HG03066 (cell line): ENCODE results near the gene ARMH4.

ENCODE experiments used
- ATAC-seq: cut with Tn5 transposase; IDR thresholded peaks from one replicate; pipeline ENCODE4 v1.9.1; 2021; ENCODE audit warnings: low read depth; ENCODE audit not compliant: unreplicated experiment

Gene ARMH4

DNA sequence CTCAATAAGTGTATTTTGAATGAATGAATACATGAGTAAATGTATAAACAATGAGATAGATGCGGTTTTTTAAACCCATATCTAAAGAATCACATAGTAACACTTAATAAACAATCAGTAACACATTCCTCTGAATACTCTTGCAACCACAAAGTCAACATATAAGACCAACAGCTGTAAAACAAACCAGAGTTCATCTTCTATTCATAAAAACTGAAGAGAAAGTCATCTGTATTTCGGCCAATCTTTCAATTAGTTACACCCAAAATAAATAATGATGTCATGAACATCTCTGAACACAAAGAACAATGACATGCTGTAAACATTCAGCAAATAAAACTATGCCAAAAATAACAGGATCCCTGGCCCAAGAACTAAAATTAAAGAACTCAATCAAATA, 47.2 kb downstream of the ARMH4 start:
- ATAC-seq, result no peak

DNA sequence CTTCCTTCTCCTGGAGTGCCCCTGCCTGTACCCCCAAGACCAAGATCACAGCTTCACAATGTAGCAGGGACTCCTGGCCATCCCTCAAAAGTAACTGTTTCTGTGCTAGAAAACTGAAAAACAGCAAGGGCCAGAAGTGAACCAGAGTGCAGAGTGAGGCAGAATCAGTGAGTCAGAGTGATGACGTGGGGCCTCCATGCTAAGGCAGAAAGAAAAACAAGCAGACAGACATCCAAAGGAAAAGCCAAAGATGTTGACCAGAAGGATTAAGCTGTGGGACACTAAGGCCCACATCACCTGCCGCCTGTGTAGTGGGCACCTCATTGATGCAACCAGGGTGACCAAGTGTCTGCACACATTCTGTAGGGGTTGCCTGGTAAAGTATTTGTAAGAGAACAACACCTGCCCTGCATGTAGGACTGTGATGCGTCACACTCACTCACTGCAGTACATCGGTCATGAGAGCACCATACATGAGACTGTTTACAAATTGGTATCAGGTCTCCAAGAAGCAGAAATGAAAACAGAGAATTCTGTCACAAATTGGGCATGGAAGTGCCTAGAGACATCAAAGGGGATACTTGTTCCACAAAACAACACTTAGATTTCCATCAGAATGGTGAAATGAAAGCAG, 51.2 kb downstream of the ARMH4 start:
- no peak for ATAC-seq

DNA sequence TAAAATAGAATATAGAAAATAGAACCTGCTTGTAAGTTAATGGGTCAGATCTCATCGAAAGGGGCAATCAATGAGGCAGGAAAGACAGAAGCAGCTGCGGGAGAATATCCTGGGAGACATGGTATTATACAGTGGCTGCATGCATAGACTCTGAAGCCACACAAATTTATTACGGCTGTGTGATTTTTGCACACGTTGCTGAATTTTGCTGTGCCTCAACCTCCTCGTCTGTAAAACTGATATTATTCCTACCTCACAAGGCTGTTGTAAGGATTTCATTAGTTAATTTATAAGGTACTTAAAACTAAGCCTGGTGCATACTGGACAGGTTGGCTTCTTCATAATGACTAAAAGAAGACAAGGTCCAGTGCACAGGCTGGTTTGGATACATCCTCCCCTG, 52.3 kb downstream of the ARMH4 start:
- ATAC-seq, result no peak

DNA sequence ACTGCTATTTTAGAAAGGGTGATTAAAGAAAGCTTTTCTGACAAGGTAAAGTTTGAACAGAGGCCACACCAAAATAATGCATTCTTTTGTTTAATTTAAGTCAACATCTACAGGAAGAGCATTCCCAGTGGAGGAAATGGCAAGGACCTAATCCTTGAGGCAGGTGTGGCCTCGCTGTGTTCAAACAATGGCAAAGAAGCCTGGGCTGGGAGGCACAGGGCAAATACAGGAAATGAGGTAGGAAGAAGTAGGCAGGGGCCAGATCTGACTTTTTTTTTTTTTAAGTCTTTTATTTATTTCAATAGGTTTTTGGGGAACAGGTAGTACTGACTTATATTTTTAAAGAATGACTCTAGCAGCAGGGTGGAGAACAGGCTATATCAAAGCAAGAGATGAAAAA, 53.5 kb downstream of the ARMH4 start:
- no peak for ATAC-seq

DNA sequence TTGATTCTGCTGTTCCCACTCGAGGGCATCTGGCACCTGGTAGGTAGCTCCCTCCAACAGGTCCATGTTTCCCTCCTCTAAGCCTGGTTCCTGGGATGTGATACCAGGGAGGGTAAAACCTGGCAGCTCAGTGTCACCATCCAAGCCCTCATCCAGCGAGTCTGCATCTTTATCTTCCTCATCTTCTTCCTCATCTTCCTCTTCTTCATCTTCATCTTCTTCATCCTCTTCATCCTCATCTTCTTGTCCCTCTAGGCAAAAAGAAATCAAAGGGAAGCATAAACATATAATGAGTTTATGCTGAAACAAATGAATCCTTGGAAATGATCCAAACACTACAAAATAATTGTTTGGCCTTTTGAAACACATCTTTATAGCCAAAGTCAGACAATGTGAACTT, 55.3 kb downstream of the ARMH4 start:
- no peak for ATAC-seq

DNA sequence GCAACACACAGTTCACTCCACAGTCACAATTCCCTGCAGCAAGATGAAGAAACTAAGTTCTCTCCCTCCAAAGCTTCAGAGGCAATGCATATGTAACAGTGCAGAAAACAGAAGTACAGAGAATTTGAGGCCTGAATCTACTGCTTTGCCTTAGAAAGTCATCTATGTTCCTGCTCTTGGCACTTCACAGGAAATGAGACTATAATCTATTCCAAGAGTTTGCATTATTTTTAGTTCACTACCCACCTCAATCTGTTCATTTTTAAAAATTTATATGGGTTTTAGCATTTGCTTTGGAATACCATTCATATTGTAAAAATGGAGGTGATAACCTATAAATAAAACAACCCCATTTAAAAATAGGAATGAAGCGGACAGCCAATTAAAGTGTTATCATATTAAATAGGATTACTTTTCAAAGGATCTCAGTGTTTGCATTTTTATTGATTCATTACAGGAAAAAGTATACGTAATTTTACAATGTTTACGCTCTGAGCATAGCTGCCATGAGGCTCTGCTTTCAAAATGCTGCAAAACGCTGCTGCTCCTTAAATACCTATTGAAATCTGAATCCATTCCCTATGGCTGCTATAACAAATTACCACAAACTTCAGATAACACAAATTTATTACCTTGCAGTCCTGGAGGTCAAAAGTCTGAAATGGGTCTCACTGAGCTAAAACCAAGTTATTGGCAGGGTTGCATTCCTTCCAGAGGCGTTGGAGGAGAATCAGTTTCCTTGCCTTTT, 60.0 kb downstream of the ARMH4 start:
- ATAC-seq, result no peak

DNA sequence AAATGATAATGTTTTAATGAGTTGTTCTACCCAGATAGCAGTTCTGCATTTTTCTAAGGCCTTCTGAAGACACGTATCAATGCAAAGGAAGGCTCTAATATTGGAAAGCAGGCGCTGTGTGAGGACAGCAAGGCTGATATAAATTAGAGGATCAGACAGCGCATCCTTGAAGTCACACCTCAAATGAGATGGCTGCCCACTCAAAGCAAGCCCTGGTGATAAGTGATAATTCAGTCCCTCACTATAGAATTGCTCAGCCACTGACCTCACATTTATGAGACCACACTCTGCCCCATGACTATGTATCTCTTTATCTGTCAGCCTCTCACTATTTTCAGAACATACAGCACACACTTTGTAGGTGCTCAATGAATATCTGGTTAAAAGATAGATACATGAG, 62.4 kb downstream of the ARMH4 start:
- no peak for ATAC-seq

DNA sequence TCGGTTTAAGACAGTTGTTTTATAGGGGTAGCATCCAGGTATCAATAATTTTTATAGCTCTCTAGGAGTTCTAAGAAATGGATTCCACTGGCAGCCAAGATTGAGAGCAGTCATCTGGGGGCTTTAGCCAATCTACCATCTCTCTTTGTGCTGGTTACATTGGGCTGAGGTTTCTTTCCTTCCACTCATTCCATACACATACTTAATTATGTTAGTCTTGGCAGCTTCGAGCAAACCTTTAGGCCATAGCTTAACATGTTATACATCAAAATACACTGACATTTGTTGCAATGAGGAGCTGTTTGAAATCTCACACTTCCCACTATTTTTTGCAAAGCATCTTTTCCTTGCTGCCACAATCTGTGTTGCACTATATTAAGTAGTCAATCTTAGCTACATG, 63.1 kb downstream of the ARMH4 start:
- ATAC-seq, result no peak

DNA sequence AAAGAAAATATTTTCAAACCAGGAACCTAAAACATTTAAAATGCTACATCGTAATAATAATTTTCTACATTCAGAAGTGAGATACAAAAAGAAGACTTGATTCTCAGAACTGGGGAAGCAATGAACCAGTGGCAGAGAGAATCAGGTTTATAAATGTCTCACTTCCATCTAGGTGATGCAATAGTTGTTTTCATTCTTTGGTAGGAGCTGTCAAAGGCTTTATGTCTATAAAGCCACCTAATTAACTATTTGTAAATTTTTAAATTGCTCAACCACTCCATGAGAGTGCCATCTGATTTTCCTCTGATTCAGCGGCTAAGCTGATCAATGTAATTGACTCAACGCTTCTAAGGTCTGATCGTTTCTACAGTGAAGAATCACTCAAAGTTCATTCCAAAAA, 66.1 kb downstream of the ARMH4 start:
- no peak for ATAC-seq

DNA sequence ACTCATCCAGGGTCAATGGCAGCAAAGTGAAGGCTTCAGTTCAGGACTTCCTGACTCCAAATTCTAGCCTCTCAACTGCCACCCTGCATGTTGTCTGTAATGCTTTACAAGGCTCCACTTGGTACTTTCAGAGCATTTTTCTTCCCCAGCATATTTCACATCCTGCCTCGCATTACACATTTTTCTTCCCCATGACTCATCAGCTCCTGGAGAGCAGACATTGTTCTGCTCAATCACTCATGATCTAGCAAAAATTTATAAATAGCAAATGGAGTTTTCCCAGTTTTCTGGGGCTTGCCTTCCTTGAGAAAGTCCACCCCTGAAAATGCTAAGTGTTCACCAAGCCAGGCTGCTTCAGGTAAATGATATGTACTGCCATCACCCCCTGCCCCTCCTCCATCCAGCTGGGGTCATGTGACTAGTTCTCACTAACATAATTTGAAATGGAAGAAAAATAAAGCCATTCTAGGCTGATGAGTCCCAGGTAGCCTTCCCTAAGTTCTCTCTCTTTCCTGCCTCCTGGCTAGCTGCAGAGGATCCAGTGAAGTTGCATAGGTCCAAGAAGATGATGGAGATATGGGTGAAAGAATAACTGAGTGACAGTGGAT, 69.4 kb downstream of the ARMH4 start:
- no peak for ATAC-seq

DNA sequence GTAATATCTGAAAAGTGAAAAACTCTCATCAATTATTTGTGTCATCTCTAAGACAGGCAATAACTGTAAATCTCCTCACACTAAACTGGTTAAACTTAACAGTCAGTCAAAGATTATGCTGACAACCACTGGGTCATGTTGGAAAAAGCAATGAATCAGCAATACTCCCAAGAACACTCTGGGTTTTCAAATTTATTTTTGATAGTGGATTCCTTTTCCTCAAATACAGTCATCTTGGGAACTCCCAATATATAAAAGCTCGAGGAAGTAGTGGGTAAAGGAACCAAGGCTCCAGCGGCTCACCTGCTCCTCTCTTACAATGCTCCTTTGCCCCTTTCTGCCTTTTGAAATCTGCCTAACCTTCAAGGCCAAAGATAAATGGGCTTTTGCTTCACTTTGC, 70.0 kb downstream of the ARMH4 start:
- no peak for ATAC-seq

DNA sequence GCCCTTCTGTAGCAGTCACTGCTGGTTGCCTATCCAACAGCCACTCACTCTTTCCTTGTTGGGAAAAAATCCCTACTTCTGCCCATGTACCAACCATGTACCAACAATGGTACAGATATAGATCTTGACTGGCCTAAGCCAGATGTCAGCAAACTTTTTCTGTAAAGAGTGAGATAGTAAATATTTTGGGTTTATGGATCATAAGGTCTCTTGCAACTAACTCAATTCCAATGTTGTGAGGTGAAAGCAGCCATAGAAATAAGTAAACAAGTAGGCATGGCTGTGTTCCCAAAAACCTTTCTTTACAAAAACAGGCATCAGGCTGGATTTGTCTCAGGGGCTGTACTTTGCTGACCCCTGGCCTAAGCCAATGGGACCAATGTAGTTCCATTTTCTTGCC, 73.5 kb downstream of the ARMH4 start:
- ATAC-seq, result no peak

DNA sequence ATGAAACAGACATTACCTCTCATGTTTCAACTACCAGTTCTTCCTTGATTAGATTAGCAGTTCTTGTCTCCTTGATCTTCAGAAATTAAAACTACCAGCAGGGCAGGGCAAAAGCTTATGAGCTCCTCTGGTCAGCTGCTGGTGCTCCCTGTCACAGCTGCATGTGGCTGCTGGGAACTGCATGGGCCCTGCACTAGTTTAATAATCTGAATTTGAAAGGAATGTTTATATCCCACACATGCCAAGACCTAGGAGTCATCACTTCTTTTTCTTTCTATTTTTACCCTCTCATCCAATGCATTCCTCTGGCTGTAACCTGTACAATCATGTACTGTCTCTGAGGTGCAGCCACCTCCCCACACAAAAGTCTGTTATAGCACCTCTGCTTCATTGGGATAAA, 73.9 kb downstream of the ARMH4 start:
- ATAC-seq, result no peak

DNA sequence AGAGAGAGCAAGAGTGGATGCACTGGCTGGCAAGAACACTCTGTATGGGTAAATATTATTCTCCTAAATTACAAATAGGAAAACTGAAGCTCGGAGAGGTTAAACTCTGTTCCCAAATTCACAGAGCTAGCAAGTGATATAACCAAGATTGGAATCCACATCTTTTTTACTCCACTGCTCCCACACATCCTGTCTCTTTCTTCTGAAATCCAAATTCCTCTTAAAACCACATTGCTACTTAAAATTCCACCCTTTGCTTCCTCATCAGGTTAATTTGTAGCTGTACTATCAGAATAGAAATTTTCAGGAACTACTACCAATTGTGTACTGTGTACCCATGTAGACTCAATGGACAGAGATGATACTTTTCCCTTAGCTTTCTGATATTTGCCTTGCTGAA, 74.4 kb downstream of the ARMH4 start:
- ATAC-seq, result no peak

DNA sequence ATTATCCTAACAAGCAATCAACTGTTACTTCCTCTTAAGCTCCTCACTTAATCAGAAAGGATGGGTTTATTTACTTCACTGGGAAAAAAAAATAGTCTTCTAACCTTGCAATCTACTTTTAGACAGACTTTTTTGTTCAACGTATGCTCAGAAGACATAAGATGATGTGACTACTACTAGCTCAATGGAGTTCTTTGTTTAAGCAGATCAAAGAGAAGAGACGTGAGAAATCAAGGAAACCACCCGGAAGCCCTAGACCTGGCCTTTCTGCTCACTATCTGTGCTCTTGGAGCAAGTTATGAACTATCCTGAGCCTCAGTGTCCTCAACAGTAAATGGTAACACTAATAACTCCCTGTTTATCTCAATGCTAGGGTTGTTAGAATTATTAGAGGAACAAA, 78.5 kb downstream of the ARMH4 start:
- ATAC-seq, result no peak

DNA sequence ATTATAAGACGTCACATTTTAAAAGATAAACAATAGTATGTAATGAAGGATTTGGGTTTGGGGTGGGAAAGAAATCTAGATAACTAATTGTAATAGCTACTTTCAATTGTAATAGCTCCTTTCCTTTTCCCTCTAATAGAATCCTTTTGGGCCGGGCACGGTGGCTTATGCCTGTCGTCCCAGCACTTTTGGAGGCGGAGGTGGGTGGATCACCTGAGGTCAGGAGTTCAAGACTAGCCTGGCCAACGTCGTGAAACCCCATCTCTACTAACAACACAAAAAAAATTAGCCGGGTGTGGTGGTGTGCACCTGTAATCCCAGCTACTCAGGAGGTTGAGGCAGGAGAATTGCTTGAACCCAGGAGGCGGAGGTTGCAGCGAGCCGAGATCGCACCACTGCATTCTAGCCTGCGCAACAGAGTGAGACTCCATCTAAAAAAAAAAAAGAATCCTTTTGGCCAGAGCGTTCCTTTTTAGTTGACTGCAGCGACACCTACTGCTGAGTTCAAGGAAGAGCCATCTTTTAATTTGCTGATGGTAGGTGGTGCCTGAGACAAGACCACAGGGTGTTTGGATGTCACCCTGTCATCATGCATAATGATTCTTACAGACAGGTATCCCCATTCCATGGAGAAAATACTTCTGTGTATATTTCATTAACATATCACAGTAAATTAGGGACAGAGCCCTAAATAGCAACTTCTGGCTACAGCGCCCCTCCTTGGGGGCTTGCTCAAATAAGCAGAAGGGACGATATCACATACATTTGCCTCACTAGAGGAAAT, 79.5 kb downstream of the ARMH4 start:
- ATAC-seq, result no peak

DNA sequence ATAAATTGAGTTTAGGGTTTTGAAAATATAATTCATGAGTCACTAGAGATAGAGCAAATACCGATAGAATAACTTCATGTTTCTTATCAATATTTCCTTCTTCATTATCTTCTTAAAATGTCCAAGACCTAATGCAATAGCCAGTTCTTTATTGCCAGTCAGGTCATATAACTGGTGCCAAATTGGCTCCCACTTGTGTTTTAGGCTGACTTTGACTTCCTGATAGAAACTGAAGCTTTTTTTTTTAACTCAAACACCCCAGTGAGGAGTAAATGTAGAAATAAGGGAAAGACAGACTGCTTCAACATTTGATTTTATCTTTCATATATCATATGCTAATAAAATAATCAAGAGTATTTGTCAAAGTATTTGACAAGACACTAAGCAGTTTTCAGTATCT, 80.7 kb downstream of the ARMH4 start:
- no peak for ATAC-seq

DNA sequence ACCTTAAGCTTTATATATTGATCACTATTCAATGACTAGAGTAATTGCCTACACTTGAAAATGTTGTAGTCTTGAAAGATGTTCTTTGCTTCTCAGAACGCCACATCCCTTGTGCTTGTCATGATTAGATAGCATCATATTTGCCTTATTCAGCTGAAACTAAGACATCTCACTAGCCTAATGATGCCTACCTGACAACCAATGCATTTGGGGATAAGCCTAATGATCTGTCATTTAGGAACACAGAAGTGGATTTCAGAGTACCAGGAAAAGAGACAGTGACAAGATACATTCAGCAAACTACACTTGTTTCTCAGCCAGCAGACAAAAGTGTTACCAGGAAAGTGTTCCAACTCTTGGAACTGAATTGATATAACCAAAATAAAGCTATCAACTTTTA, 83.7 kb downstream of the ARMH4 start:
- ATAC-seq, result no peak

DNA sequence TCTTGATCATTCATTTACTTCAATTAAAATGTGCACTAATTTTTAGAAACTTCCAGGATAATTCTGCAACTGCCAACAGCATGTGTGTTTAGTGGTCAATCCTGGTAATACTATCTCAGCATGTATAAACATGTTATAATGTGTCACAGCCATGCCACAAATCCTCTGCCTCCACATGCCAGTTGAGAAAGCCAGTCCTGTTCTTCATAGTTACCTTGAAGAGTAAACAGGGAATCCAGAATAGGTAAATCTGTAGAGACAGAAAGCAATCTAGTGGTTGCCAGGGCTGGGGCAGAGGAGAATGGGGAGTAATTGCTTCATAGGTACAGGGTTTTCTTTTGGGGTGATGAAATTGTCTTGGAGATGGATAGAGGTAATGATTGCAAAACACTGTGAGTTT, 85.9 kb downstream of the ARMH4 start:
- no peak for ATAC-seq

DNA sequence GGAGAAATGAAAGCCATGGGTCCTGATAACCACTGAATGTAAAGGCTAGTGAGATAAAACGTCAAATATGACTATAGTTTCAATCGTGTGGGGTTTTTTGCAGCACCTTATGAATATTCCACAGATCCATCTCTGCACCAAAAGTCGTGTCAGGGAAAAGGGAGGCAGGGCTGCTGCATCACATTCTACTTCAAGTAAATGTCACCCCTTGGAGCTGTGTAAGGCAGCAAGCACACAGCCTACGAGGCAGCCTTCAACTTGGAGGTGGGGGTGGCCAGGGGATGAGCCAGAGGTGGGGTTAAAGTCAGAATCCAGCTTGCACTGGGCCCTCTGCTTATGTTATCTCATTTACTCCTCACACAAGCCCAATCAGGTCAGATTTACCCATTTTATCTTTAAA, 90.4 kb downstream of the ARMH4 start:
- no peak for ATAC-seq

DNA sequence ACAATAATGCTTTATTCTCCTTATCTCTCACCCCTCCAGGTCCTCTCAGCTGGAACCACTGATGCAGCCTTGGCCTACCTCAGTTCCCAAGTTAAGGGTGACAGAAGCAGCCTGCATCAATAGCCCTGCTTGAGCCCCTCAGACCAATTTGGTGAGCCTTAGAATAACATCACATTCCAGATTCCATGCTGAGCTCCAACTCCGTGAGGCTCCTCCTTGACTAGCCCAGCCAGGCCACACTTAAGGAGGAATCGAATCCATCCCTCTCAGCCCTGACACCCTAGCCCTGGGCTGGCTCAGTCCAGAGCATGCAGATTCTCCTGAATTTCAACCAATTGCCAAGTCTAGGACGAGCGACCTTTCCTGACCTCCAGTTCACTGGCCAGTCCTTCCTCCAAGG, 91.1 kb downstream of the ARMH4 start:
- no peak for ATAC-seq
